HEK293 (cell line): Measurements from ENCODE around the gene TRIM6.
A peak's percentile ranks its signal among the peaks of the same experiment; 100 is the strongest.

Experiments used
- CTCF ChIP-seq: fragments of 450-650 bp; formaldehyde crosslinking; IDR thresholded peaks from 2 replicates; pipeline ENCODE4 v1.5.1; 2016; ENCODE audit warnings: missing biosample characterization, missing genetic modification characterization
- ZBTB11 ChIP-seq: fragments of 450-650 bp; formaldehyde crosslinking; conservative IDR thresholded peaks from 2 replicates; pipeline ENCODE4 v1.5.1; 2016; ENCODE audit warnings: low read depth, missing biosample characterization, missing genetic modification characterization
- ZFHX2 ChIP-seq: fragments of 450-650 bp; formaldehyde crosslinking; conservative IDR thresholded peaks from 2 replicates; pipeline ENCODE4 v1.5.1; 2016; ENCODE audit warnings: missing biosample characterization, missing genetic modification characterization
- ZNF10 ChIP-seq: fragments of 450-650 bp; formaldehyde crosslinking; IDR thresholded peaks from 2 replicates; pipeline ENCODE4 v1.5.1; 2017; ENCODE audit warnings: missing biosample characterization, missing genetic modification characterization
- ZNF221 ChIP-seq: fragments of 450-650 bp; formaldehyde crosslinking; IDR thresholded peaks from 2 replicates; pipeline ENCODE4 v1.5.1; 2017; ENCODE audit warnings: missing biosample characterization, missing genetic modification characterization, borderline replicate concordance
- ZNF449 ChIP-seq: fragments of 450-650 bp; formaldehyde crosslinking; IDR thresholded peaks from 2 replicates; pipeline ENCODE4 v1.5.1; 2017; ENCODE audit warnings: missing biosample characterization, mild to moderate bottlenecking, missing genetic modification characterization, moderate library complexity
- ZNF473 ChIP-seq: fragments of 450-650 bp; formaldehyde crosslinking; IDR thresholded peaks from 2 replicates; pipeline ENCODE4 v1.5.1; 2017; ENCODE audit warnings: missing biosample characterization, missing genetic modification characterization
- ZNF513 ChIP-seq: fragments of 450-650 bp; IDR thresholded peaks from 2 replicates; pipeline ENCODE4 v1.5.1; 2018; ENCODE audit warnings: missing biosample characterization, missing genetic modification characterization
- ZNF707 ChIP-seq: fragments of 450-650 bp; formaldehyde crosslinking; IDR thresholded peaks from 2 replicates; pipeline ENCODE4 v1.5.1; 2016; ENCODE audit warnings: missing biosample characterization, missing genetic modification characterization
- TF ChIP-seq, protein P1 (sequence below): fragments of 450-650 bp; formaldehyde crosslinking; IDR thresholded peaks from 2 replicates; pipeline ENCODE4 v1.5.1; 2016; ENCODE audit warnings: missing biosample characterization, missing genetic modification characterization
- TF ChIP-seq, protein P2 (sequence below): fragments of 450-650 bp; formaldehyde crosslinking; IDR thresholded peaks from 2 replicates; pipeline ENCODE4 v1.5.1; 2016; ENCODE audit warnings: missing biosample characterization, missing genetic modification characterization

GRCh38 chr11:5600374-5600851, 4.0 kb downstream of the TRIM6 start:
- TF ChIP-seq CTCF (tag by site-specific recombination) (peak; percentile 66), ZNF221 (no peak), ZNF473 (no peak), ZFHX2 (tag by site-specific recombination) (no peak), ZNF449 (tag by site-specific recombination) (no peak), ZNF10 (tag by site-specific recombination) (no peak), ZNF707 (tag by site-specific recombination) (no peak), ZBTB11 (tag by site-specific recombination) (no peak), ZNF513 (tag by site-specific recombination) (no peak)
- TF ChIP-seq, protein P1, sequence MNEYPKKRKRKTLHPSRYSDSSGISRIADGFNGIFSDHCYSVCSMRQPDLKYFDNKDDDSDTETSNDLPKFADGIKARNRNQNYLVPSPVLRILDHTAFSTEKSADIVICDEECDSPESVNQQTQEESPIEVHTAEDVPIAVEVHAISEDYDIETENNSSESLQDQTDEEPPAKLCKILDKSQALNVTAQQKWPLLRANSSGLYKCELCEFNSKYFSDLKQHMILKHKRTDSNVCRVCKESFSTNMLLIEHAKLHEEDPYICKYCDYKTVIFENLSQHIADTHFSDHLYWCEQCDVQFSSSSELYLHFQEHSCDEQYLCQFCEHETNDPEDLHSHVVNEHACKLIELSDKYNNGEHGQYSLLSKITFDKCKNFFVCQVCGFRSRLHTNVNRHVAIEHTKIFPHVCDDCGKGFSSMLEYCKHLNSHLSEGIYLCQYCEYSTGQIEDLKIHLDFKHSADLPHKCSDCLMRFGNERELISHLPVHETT (tag by site-specific recombination): no peak
- TF ChIP-seq, protein P2, sequence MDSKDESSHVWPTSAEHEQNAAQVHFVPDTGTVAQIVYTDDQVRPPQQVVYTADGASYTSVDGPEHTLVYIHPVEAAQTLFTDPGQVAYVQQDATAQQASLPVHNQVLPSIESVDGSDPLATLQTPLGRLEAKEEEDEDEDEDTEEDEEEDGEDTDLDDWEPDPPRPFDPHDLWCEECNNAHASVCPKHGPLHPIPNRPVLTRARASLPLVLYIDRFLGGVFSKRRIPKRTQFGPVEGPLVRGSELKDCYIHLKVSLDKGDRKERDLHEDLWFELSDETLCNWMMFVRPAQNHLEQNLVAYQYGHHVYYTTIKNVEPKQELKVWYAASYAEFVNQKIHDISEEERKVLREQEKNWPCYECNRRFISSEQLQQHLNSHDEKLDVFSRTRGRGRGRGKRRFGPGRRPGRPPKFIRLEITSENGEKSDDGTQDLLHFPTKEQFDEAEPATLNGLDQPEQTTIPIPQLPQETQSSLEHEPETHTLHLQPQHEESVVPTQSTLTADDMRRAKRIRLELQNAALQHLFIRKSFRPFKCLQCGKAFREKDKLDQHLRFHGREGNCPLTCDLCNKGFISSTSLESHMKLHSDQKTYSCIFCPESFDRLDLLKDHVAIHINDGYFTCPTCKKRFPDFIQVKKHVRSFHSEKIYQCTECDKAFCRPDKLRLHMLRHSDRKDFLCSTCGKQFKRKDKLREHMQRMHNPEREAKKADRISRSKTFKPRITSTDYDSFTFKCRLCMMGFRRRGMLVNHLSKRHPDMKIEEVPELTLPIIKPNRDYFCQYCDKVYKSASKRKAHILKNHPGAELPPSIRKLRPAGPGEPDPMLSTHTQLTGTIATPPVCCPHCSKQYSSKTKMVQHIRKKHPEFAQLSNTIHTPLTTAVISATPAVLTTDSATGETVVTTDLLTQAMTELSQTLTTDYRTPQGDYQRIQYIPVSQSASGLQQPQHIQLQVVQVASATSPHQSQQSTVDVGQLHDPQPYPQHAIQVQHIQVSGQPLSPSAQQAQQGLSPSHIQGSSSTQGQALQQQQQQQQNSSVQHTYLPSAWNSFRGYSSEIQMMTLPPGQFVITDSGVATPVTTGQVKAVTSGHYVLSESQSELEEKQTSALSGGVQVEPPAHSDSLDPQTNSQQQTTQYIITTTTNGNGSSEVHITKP (tag by site-specific recombination): peak; percentile 36; the same call in 1 of the 2 replicates
